Nephron progenitor cell (in vitro differentiated cells): ENCODE results near the gene ZNF385B.

Source experiments
- DNase-seq: peaks from one replicate; pipeline ENCODE4 v3.0.0; 2021
- H3K27ac Mint-ChIP-seq: 2 replicates; pipeline ENCODE4 v1.8.0; 2021; ENCODE audit warnings: mild to moderate bottlenecking, moderate library complexity, mixed read lengths
- H3K27me3 Mint-ChIP-seq: 2 replicates; pipeline ENCODE4 v1.8.0; 2021; ENCODE audit warnings: mild to moderate bottlenecking, low read depth, mixed read lengths; ENCODE audit not compliant: poor library complexity
- H3K36me3 Mint-ChIP-seq: 2 replicates; pipeline ENCODE4 v1.8.0; 2021; ENCODE audit warnings: low read depth, mixed read lengths
- H3K4me1 Mint-ChIP-seq: 2 replicates; pipeline ENCODE4 v1.8.0; 2021; ENCODE audit warnings: mixed read lengths
- H3K4me3 Mint-ChIP-seq: 2 replicates; pipeline ENCODE4 v1.8.0; 2021; ENCODE audit warnings: mild to moderate bottlenecking, moderate library complexity, mixed read lengths
- H3K9me3 Mint-ChIP-seq: 2 replicates; pipeline ENCODE4 v1.8.0; 2021; ENCODE audit warnings: mild to moderate bottlenecking, moderate library complexity, mixed read lengths
- TF ChIP-seq, protein P1 (sequence below): fragments of 200-600 bp; sonication (generic); IDR thresholded peaks from 2 replicates; pipeline ENCODE4 v1.5.0; 2021; ENCODE audit warnings: antibody characterized with exemption

The ZNF385B gene

GRCh38 chr2:179554639-179555386, 306.6 kb downstream of the ZNF385B start:
- TF ChIP-seq, protein P1, sequence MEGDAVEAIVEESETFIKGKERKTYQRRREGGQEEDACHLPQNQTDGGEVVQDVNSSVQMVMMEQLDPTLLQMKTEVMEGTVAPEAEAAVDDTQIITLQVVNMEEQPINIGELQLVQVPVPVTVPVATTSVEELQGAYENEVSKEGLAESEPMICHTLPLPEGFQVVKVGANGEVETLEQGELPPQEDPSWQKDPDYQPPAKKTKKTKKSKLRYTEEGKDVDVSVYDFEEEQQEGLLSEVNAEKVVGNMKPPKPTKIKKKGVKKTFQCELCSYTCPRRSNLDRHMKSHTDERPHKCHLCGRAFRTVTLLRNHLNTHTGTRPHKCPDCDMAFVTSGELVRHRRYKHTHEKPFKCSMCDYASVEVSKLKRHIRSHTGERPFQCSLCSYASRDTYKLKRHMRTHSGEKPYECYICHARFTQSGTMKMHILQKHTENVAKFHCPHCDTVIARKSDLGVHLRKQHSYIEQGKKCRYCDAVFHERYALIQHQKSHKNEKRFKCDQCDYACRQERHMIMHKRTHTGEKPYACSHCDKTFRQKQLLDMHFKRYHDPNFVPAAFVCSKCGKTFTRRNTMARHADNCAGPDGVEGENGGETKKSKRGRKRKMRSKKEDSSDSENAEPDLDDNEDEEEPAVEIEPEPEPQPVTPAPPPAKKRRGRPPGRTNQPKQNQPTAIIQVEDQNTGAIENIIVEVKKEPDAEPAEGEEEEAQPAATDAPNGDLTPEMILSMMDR, result no peak
- no peak overlapping the region for H3K4me3 Mint-ChIP-seq
- H3K27me3 Mint-ChIP-seq, result peaks cover 3% of the 10 kb centered on the region
- H3K36me3 Mint-ChIP-seq, result no peaks in the 10 kb centered on the region
- H3K9me3 Mint-ChIP-seq, result no peaks in the 10 kb centered on the region
- H3K4me1 Mint-ChIP-seq, result peaks cover 19% of the 10 kb centered on the region
- no peak overlapping the region for H3K27ac Mint-ChIP-seq
- DNase-seq, result no peak

- peaks cover 22% of the 10 kb centered on the region for H3K4me1 Mint-ChIP-seq
- peaks cover under 1% of the 10 kb centered on the region for H3K9me3 Mint-ChIP-seq
- H3K27ac Mint-ChIP-seq, result no peak overlapping the region
- no peak for DNase-seq
- no peaks in the 10 kb centered on the region for H3K36me3 Mint-ChIP-seq
- H3K4me3 Mint-ChIP-seq, result no peak overlapping the region
- TF ChIP-seq, protein P1, result no peak
- peaks cover 3% of the 10 kb centered on the region for H3K27me3 Mint-ChIP-seq
Observed at GRCh38 chr2:179553382-179553781, 308.0 kb downstream of the ZNF385B start.

DNA sequence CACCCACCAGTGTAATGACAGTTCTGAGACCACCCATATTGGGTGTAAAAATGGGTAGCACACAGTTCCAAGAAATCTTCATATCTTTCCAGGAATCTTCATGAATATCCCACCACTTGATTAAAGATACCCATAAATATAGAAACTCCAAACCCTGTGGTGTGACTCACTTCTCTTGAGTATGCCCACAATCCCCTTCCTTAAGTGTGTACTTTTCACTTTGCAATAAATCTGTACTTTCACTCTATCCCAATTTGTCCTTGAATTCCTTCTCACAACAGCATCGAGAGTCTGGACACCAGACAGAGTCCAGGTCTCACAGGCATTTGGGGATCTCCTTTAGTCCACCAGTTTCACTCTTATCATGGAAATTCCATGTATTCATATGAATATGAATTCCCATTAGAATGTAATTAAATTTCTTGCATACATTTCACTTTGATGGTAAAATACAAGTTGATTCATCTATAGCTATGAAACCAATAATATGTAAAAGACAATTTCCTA, 309.8 kb downstream of the ZNF385B start:
- peaks cover 15% of the 10 kb centered on the region for H3K4me1 Mint-ChIP-seq
- H3K36me3 Mint-ChIP-seq, result no peaks in the 10 kb centered on the region
- TF ChIP-seq, protein P1, result no peak
- DNase-seq, result no peak
- H3K27ac Mint-ChIP-seq, result no peak overlapping the region
- H3K27me3 Mint-ChIP-seq, result peaks cover 3% of the 10 kb centered on the region
- H3K9me3 Mint-ChIP-seq, result peaks cover 4% of the 10 kb centered on the region
- H3K4me3 Mint-ChIP-seq, result no peak overlapping the region

- Mint-ChIP-seq H3K4me1 (peaks cover 15% of the 10 kb centered on the region), H3K27ac (no peak overlapping the region), H3K36me3 (no peaks in the 10 kb centered on the region), H3K4me3 (no peak overlapping the region), H3K9me3 (peaks cover 4% of the 10 kb centered on the region), H3K27me3 (peaks cover 7% of the 10 kb centered on the region)
- DNase-seq, result no peak
- TF ChIP-seq, protein P1, result no peak
Observed at GRCh38 chr2:179550849-179551248, 310.6 kb downstream of the ZNF385B start.

- no peak overlapping the region for H3K27ac Mint-ChIP-seq
- peaks cover 15% of the 10 kb centered on the region for H3K4me1 Mint-ChIP-seq
- TF ChIP-seq, protein P1, result no peak
- no peak for DNase-seq
- H3K27me3 Mint-ChIP-seq, result peaks cover 7% of the 10 kb centered on the region
- H3K36me3 Mint-ChIP-seq, result no peaks in the 10 kb centered on the region
- no peak overlapping the region for H3K4me3 Mint-ChIP-seq
- H3K9me3 Mint-ChIP-seq, result peaks cover 4% of the 10 kb centered on the region
Observed at GRCh38 chr2:179550214-179550613, 311.2 kb downstream of the ZNF385B start.

GRCh38 chr2:179546656-179547055, 314.8 kb downstream of the ZNF385B start:
- H3K27ac Mint-ChIP-seq, result no peak overlapping the region
- TF ChIP-seq, protein P1, result no peak
- no peaks in the 10 kb centered on the region for H3K36me3 Mint-ChIP-seq
- peaks cover 3% of the 10 kb centered on the region for H3K27me3 Mint-ChIP-seq
- H3K9me3 Mint-ChIP-seq, result peaks cover 4% of the 10 kb centered on the region
- H3K4me3 Mint-ChIP-seq, result no peak overlapping the region
- no peak for DNase-seq
- peaks cover 25% of the 10 kb centered on the region for H3K4me1 Mint-ChIP-seq
